Ishikawa (cell line): ENCODE measurements around the gene CDCA3.

Experiments used
- EGR1 ChIP-seq: IDR thresholded peaks from 2 replicates; pipeline ENCODE4 v1.6.1; 2012
- EP300 ChIP-seq: IDR thresholded peaks from 2 replicates; pipeline ENCODE4 v1.6.1; 2012; ENCODE audit warnings: borderline replicate concordance
- TAF1 ChIP-seq: IDR thresholded peaks from 2 replicates; pipeline ENCODE4 v1.6.1; 2012; ENCODE audit warnings: low read depth, mild to moderate bottlenecking
- ZBTB7A ChIP-seq: IDR thresholded peaks from 2 replicates; pipeline ENCODE4 v1.6.1; 2012; ENCODE audit warnings: low read depth

DNA sequence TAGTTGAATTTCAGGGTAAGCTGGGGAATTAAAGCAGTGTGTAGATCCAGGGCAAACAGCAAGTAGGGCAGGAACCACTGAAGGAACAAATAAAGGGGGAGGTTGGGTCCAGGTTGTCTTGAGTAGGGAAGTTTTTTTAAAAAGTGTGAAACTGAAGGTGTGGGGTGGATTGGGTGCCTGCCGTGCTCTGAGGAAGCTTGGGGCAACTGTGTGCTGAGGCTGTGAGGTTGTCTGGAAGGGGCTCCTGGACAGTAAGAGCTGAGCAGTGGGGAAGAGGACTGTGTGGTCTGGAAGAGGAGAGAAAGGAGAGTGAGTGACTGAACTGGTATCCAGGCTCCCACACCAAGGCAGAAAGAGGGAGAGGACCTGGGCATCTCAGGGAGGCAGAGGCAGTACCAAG, 40.3 kb downstream of the CDCA3 start:
- TF ChIP-seq EP300: no peak
- no peak for TF ChIP-seq TAF1
- no peak for TF ChIP-seq EGR1
- TF ChIP-seq ZBTB7A: no peak
